Stimulated activated CD4-positive, alpha-beta T cell treated with anti-CD3 and anti-CD28 coated beads, TNF-alpha, amount 100 ng/mL, for 24 hours (primary cell): ENCODE measurements around the gene TFAP2A.

Source experiments
- DNase-seq, 3 experiments: peaks; one replicate each; pipeline ENCODE4 v3.0.0-alpha.2; 2020; ENCODE audit warnings: low read depth in 3 of 3

Gene TFAP2A

GRCh38 chr6:10382728-10383330 is 32.0 kb downstream of the TFAP2A start:
- no peak for DNase-seq

- DNase-seq: no peak
These were observed 32.6 kb downstream of the TFAP2A start for GRCh38 chr6:10382322-10382721.

GRCh38 chr6:10381830-10382208 is 33.1 kb downstream of the TFAP2A start:
- DNase-seq: no peak

DNA sequence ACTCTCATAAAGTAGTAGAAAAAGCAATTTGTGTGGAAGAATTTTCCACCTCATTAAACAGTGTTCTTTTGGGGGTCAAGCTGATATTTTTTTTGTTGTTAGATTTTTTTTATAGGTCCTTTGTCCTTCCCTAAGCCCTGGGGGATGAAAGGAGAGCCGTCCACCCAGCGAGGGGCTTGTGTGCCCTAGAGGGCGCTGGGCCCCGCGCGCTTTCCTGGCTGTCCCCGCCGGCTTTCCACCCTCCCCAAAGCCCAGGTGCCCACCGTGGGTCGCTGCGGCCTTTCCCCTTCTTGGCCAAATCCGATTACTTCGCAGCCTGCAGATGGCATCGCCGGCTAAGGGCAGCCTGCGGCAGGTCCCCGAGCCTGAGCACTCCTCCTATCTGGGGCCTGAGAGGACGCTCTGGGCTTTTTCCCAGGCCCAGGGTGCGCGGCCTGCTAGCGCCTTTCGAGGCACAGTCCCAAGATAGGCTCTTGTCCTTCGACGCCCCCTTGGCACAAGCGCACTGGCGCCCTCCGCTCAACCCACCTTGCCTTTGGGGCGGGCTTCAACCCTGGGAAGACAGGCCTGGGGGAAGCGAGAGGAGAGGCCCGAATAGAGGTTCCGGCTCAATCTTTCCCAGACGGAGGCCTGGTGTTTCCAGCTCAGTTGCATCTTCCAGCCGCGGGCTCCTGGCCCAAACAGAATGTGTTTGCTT is 33.6 kb downstream of the TFAP2A start:
- no peak for DNase-seq

- no peak for DNase-seq
These were observed 39.4 kb downstream of the TFAP2A start for GRCh38 chr6:10375391-10375969.

DNA sequence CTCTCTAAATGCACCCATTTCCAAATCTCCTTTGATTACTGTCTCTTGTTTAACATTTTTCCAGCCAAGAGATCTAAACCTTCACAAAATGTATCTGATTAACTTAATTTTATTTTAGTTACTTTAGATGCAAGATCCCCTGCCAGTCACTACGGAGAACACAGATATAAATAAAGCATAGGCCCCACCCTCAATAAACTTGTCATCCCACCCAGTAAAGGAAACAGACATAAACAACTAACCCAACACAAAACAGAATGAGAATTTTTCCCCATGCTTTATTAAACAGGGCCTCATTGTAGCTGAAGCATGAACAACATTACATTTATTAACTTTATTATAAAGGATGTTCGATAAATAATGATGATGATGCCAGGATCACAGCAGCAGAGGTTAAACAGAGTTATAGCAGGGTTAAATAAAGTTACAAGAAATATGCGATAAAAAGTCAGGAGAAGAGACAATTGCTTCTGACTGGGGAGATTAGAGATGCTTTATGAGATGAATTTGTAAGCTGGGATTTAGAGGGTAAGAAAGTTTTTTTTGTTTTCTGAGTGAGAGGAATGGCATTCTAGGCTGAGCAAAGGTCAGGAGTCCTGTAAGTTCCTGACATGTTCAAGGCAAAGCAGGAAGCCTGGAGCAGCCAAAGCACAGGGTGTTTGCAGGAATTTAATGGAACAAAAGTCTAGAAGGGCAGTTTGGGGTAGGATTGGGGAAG is 41.1 kb downstream of the TFAP2A start:
- DNase-seq: no peak

DNA sequence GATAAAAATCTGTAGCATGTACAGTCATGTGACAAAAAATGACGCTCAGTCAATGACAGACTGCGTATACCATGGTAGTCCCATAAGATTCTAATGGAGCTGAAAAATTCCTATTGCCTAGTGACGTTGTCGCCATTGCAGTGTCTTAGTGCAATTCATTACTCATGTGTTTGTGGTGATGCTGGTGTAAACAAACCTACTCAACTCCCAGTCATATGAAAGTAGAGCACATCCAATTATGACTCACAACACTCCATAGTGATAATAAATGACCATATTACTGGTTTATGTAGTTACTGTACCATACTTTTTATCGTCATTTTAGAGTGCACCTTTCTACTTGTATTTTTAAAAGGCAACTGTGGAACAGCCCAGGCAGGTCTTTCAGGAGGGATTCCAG is 45.0 kb downstream of the TFAP2A start:
- no peak for DNase-seq

- no peak for DNase-seq
These were observed 46.0 kb downstream of the TFAP2A start for GRCh38 chr6:10368861-10369260.

GRCh38 chr6:10363911-10364310 is 51.0 kb downstream of the TFAP2A start:
- no peak for DNase-seq

GRCh38 chr6:10362300-10362699 is 52.6 kb downstream of the TFAP2A start:
- DNase-seq: no peak

GRCh38 chr6:10361428-10361827 is 53.4 kb downstream of the TFAP2A start:
- no peak for DNase-seq

DNA sequence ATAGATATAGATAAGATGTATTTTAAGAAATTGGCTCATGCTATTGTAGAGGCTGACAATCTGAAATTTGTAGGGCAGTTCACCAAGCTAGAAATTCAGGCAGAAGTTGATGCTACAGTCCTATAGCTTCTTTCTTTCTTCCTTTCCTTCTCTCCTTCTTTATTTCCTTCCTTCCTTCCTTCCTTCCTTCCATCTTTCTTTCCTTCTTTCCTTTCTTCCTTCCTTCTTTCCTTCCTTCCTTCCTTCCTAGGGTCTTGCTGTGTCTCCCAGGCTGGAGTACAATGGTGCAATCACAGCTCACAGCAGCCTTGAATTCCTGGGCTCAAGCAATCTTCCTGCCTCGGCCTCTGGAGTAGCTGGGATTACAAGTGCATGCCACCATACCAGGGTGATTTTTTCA is 55.3 kb downstream of the TFAP2A start:
- no peak for DNase-seq

GRCh38 chr6:10355115-10355702 is 59.7 kb downstream of the TFAP2A start:
- DNase-seq: no peak

DNA sequence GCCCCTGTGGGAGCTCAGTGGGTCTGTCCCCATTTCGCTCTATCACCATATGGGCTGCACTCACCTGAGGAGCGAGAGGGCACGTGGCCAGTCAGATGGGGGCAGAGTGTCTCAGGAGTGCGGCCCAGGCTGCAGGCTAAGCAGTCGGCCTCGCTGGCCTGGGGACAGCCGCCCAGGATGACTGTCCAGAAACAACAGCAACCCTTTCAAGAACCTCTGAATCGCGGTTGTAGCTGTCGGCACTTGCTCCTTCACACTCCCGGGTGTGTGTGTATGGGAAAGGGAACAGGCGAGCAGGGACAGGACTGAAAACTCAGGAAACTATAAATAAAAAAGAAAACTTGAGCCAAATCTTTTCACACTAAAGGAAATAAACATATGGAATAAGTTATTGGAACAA is 63.1 kb downstream of the TFAP2A start:
- no peak for DNase-seq

DNA sequence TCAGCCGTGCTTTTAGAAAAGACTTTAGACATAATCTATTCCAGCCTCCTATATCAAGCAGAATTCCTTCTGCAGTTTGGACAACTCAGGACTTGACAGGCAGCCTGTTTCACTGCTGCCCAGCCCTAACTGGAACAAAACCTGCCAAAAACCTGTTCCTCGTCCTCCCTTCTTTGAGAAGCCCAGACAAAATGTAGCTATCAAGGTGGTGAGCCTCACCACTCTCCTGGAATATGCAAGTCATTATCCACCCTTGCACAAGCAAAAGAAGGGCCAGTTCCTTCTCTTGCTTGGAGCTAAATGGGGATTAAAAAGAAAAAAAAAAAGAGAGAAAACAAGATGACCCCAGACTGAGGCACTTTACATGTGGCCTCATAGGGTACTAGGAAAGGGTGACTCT is 64.2 kb downstream of the TFAP2A start:
- DNase-seq: no peak

DNA sequence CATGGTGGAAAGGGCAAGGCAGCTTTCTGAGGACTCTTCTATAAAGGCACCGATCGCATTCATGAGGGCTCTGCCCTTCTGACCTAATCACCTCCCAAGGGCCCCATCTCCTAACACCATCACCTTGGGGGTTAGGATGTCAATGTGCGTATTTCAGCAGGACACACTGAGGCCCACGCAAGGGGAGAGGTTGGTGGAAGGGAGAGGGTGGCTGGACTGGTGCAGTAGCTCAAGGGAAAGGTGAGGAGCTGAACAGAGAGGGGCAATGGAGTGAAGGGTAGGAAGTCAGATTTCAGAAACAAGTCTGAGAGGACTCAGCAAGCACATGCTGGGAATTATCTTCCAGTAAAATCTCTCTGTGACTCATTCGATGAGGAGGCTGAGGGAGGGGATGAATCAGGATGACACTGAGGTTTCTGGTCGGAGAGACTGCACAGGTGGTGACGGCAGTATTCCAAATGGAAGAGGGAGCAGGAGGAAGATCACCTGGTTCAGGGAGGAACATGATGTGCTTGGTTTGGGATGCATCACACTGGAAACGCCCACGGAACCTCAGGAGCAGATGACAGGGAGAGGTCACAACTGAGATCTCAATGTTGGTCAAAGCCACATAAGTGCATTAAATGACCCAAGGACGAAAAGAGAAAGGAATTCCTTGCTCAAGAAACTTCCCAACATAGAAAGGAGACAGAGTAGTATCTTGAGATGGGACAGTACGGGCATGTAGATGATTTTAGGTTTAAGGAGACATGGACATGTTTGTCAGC is 67.1 kb downstream of the TFAP2A start:
- no peak for DNase-seq
